Putamen (tissue), 1 donor: Measurements from ENCODE around the gene GRK7.
A peak's percentile ranks its signal among the peaks of the same experiment; 100 is the strongest.

Experiments used
- DNase-seq: peaks from one replicate; pipeline ENCODE4 v3.0.0-alpha.2; 2016; ENCODE audit warnings: low spot score

GRK7 gene

GRCh38 chr3:141763088-141763750 is at the start of gene GRK7:
TSS of gene GRK7 (plus strand) at chr3:141763408. CDS start at chr3:141778285, 14,877 bp downstream.
- DNase-seq, result no peak

GRCh38 chr3:141714671-141715070 is 48.5 kb upstream of the GRK7 start:
- DNase-seq, result no peak

GRCh38 chr3:141722081-141722480 is 41.1 kb upstream of the GRK7 start:
- no peak for DNase-seq

- DNase-seq, result no peak
Observed at GRCh38 chr3:141722648-141723047, 40.6 kb upstream of the GRK7 start.

GRCh38 chr3:141723255-141723654 is 40.0 kb upstream of the GRK7 start:
- DNase-seq, result peak; percentile 35

GRCh38 chr3:141724186-141724585 is 39.0 kb upstream of the GRK7 start:
- DNase-seq, result no peak

GRCh38 chr3:141725036-141725435 is 38.2 kb upstream of the GRK7 start:
- no peak for DNase-seq

GRCh38 chr3:141726483-141726882 is 36.7 kb upstream of the GRK7 start:
- no peak for DNase-seq

GRCh38 chr3:141728355-141728892 is 34.8 kb upstream of the GRK7 start:
- DNase-seq, result no peak

GRCh38 chr3:141729240-141729639 is 34.0 kb upstream of the GRK7 start:
- DNase-seq, result no peak

- DNase-seq, result no peak
Observed at GRCh38 chr3:141735176-141735575, 28.0 kb upstream of the GRK7 start.

- peak; percentile 77 for DNase-seq
Observed at GRCh38 chr3:141735770-141736465, 27.3 kb upstream of the GRK7 start.

- no peak for DNase-seq
Observed at GRCh38 chr3:141737093-141737492, 26.1 kb upstream of the GRK7 start.

- DNase-seq, result no peak
Observed at GRCh38 chr3:141737678-141738021, 25.6 kb upstream of the GRK7 start.

- peak; percentile 97 for DNase-seq
Observed at GRCh38 chr3:141738022-141738890, 25.0 kb upstream of the GRK7 start, which contains the start of gene RNF7. TSS of gene RNF7 (plus strand) at chr3:141738298. CDS start at chr3:141738342, 44 bp downstream.

- DNase-seq, result no peak
Observed at GRCh38 chr3:141738891-141739363, 24.3 kb upstream of the GRK7 start.

GRCh38 chr3:141739731-141740130 is 23.5 kb upstream of the GRK7 start:
- no peak for DNase-seq

- no peak for DNase-seq
Observed at GRCh38 chr3:141740349-141740748, 22.9 kb upstream of the GRK7 start.

GRCh38 chr3:141743305-141743704 is 19.9 kb upstream of the GRK7 start:
- no peak for DNase-seq

GRCh38 chr3:141746962-141747361 is 16.2 kb upstream of the GRK7 start:
- DNase-seq, result peak; percentile 57

GRCh38 chr3:141753399-141753798 is 9.8 kb upstream of the GRK7 start:
- no peak for DNase-seq

GRCh38 chr3:141754032-141754431 is 9.2 kb upstream of the GRK7 start:
- DNase-seq, result no peak
